Fibroblast of lung (primary cell): ENCODE measurements around the gene ERP44. TPM values are rescaled to one million over a fixed set of nuclear protein-coding genes. Genes with fewer than 3 reads are reported as not detected.
A peak's percentile ranks its signal among the peaks of the same experiment; 100 is the strongest.

Experiments
- DNase-seq, 2 donors: peaks; one replicate each; pipeline versions ENCODE4 v3.0.0 to v3.0.0-alpha.2; 2010; ENCODE audit warnings: low read depth in 2 of 2
- H2AFZ ChIP-seq: 2 replicates; pipeline ENCODE4 v1.5.1; 2012; ENCODE audit warnings: low read length, control low read depth, inconsistent platforms
- H3K27ac ChIP-seq: 2 replicates; pipeline ENCODE4 v1.5.1; 2011; ENCODE audit warnings: low read length, control low read depth; ENCODE audit not compliant: insufficient read depth
- H3K27me3 ChIP-seq: 2 replicates; pipeline ENCODE4 v1.5.1; 2011; ENCODE audit warnings: mild to moderate bottlenecking, low read length; ENCODE audit not compliant: control insufficient read depth, insufficient read depth
- H3K36me3 ChIP-seq: 2 replicates; pipeline ENCODE4 v1.5.1; 2011; ENCODE audit warnings: low read length; ENCODE audit not compliant: control insufficient read depth, insufficient read depth
- H3K4me1 ChIP-seq: 2 replicates; pipeline ENCODE4 v1.5.1; 2011; ENCODE audit warnings: low read length; ENCODE audit not compliant: control insufficient read depth, insufficient read depth; ENCODE audit errors: extremely low read depth
- H3K4me2 ChIP-seq: 2 replicates; pipeline ENCODE4 v1.5.1; 2011; ENCODE audit warnings: low read length, control low read depth; ENCODE audit not compliant: insufficient read depth; ENCODE audit errors: extremely low read depth
- H3K4me3 ChIP-seq, 4 experiments: fragments of 200-600 bp in 1 of 4; sonication (generic) in 1 of 4; replicated peaks in 1 of 4; 2 replicates each; pipeline ENCODE4 v1.5.1; 2011 to 2016; ENCODE audit warnings: low read length in 4 of 4, low read depth in 3 of 4, mild to moderate bottlenecking in 3 of 4, control low read depth in 2 of 4, inconsistent platforms in 1 of 4, mixed read lengths in 1 of 4; ENCODE audit not compliant: insufficient read depth in 1 of 4; ENCODE audit errors: control extremely low read depth in 1 of 4
- H3K79me2 ChIP-seq: 2 replicates; pipeline ENCODE4 v1.5.1; 2012; ENCODE audit warnings: mild to moderate bottlenecking, low read length, inconsistent platforms; ENCODE audit not compliant: control insufficient read depth, insufficient read depth
- H3K9ac ChIP-seq: 2 replicates; pipeline ENCODE4 v1.5.1; 2011; ENCODE audit warnings: mild to moderate bottlenecking, low read length, control low read depth; ENCODE audit not compliant: insufficient read depth
- H3K9me3 ChIP-seq: 2 replicates; pipeline ENCODE4 v1.5.1; 2012; ENCODE audit warnings: low read depth, low read length; ENCODE audit not compliant: control insufficient read depth, insufficient read depth
- H4K20me1 ChIP-seq: 2 replicates; pipeline ENCODE4 v1.5.1; 2011; ENCODE audit warnings: low read length; ENCODE audit not compliant: control insufficient read depth, insufficient read depth; ENCODE audit errors: extremely low read depth
- EZH2 ChIP-seq: IDR thresholded peaks from 2 replicates; pipeline ENCODE4 v1.5.1; 2012; ENCODE audit warnings: low read length, control low read depth, mild to moderate bottlenecking; ENCODE audit errors: missing control alignments
- polyA plus RNA-seq, 2 donors: library from polyadenylated mRNA; depleted of rRNA in 1 of 2; stranded (reverse) in 1 of 2; unstranded in 1 of 2; fragments of >200 nt; gene quantifications; 2 replicates each; pipeline ENCODE4 v1.2.1, GENCODE V29; 2011 to 2012; ENCODE audit warnings: missing spikeins in 1 of 2
- total RNA-seq: library from RNA; depleted of rRNA; stranded (reverse); fragments of >200 nt; gene quantifications from 2 replicates; pipeline ENCODE4 v1.2.1, GENCODE V29; 2014
- TF ChIP-seq, protein P1 (sequence below), 2 donors: IDR thresholded peaks in 1 of 2; conservative IDR thresholded peaks in 1 of 2; 1 replicate in 1 of 2; 2 replicates in 1 of 2; pipeline ENCODE4 v1.5.1; 2011 to 2012; ENCODE audit warnings: low read length in 2 of 2, control low read depth in 1 of 2, inconsistent platforms in 1 of 2, low read depth in 1 of 2, mild to moderate bottlenecking in 1 of 2

The ERP44 gene
- total and polyA plus RNA-seq, 2 donors (not counting 1 experiment from before 2014, with no cell fraction given): 8.6 to 24.0 TPM

DNA sequence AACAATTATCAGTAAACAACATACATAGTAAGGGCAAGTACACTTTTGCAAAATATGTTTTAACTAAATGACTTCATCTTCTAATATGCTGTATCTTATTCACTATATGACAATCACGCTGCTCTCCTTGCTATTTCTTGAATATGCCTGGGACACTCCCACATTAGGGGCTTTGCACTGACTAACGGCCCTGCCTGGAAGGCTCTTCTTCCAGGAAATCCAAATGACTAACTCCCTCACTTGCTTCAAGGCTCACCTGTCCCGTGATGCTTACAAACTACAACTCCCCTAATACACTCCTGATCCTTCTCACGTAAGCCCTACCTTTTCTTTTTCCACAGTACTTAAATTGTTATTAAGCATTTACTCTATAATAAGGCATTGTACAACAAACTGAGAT lies 10.6 kb downstream of the ERP44 start:
- no peak overlapping the region for H3K4me2 ChIP-seq
- H3K4me1 ChIP-seq: peaks cover 2% of the 10 kb centered on the region
- H3K27ac ChIP-seq: no peak overlapping the region
- DNase-seq: no peak
- no peaks in the 10 kb centered on the region for H3K27me3 ChIP-seq
- no peaks in the 10 kb centered on the region for H3K9me3 ChIP-seq
- H3K9ac ChIP-seq: no peak overlapping the region
- no peak overlapping the region for H3K4me3 ChIP-seq
- peaks cover 4% of the 10 kb centered on the region for H4K20me1 ChIP-seq
- no peaks in the 10 kb centered on the region for H3K36me3 ChIP-seq
- no peak for TF ChIP-seq EZH2
- TF ChIP-seq, protein P1, sequence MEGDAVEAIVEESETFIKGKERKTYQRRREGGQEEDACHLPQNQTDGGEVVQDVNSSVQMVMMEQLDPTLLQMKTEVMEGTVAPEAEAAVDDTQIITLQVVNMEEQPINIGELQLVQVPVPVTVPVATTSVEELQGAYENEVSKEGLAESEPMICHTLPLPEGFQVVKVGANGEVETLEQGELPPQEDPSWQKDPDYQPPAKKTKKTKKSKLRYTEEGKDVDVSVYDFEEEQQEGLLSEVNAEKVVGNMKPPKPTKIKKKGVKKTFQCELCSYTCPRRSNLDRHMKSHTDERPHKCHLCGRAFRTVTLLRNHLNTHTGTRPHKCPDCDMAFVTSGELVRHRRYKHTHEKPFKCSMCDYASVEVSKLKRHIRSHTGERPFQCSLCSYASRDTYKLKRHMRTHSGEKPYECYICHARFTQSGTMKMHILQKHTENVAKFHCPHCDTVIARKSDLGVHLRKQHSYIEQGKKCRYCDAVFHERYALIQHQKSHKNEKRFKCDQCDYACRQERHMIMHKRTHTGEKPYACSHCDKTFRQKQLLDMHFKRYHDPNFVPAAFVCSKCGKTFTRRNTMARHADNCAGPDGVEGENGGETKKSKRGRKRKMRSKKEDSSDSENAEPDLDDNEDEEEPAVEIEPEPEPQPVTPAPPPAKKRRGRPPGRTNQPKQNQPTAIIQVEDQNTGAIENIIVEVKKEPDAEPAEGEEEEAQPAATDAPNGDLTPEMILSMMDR (conservative IDR thresholded peaks at IDR 0.05 in 1 of 2, IDR thresholded peaks at IDR 0.05 in 1 of 2; ENCODE audit: low read depth in 1 of 2, low read length in 2 of 2): no peak
- H3K79me2 ChIP-seq: peaks cover 18% of the 10 kb centered on the region
- H2AFZ ChIP-seq: no peak overlapping the region

GRCh38 chr9:100087218-100087617 lies 11.6 kb downstream of the ERP44 start:
- Histone ChIP-seq H3K27me3 (no peaks in the 10 kb centered on the region), H3K27ac (no peak overlapping the region), H3K9ac (no peak overlapping the region), H3K79me2 (peaks cover 20% of the 10 kb centered on the region), H3K4me1 (peaks cover 6% of the 10 kb centered on the region), H4K20me1 (peaks cover 4% of the 10 kb centered on the region), H3K36me3 (no peaks in the 10 kb centered on the region), H2AFZ (no peak overlapping the region), H3K4me3 (no peak overlapping the region), H3K4me2 (no peak overlapping the region), H3K9me3 (no peaks in the 10 kb centered on the region)
- no peak for TF ChIP-seq EZH2
- TF ChIP-seq, protein P1 (conservative IDR thresholded peaks at IDR 0.05 in 1 of 2, IDR thresholded peaks at IDR 0.05 in 1 of 2; ENCODE audit: low read depth in 1 of 2, low read length in 2 of 2): no peak
- peak; percentile 65 to 87 for DNase-seq

- Histone ChIP-seq H4K20me1 (peaks cover 2% of the 10 kb centered on the region), H3K27ac (no peak overlapping the region)
- TF ChIP-seq, protein P1 (conservative IDR thresholded peaks at IDR 0.05 in 1 of 2, IDR thresholded peaks at IDR 0.05 in 1 of 2; ENCODE audit: low read depth in 1 of 2, low read length in 2 of 2): no peak
- no peak for TF ChIP-seq EZH2
Observed at GRCh38 chr9:100086097-100086635, 12.6 kb downstream of the ERP44 start.

More at GRCh38 chr9:100086097-100086635, 12.6 kb downstream of the ERP44 start:
- H3K4me2 ChIP-seq: no peak overlapping the region
- H2AFZ ChIP-seq: no peak overlapping the region
- no peaks in the 10 kb centered on the region for H3K36me3 ChIP-seq
- peaks cover 6% of the 10 kb centered on the region for H3K4me1 ChIP-seq
- no peak for DNase-seq
- peaks cover 20% of the 10 kb centered on the region for H3K79me2 ChIP-seq
- no peak overlapping the region for H3K4me3 ChIP-seq
- H3K9me3 ChIP-seq: no peaks in the 10 kb centered on the region
- H3K9ac ChIP-seq: no peak overlapping the region
- no peaks in the 10 kb centered on the region for H3K27me3 ChIP-seq
